Neural cell (in vitro differentiated cells): ENCODE data around the gene BPIFB1. TPM values are rescaled to one million over a fixed set of nuclear protein-coding genes. Genes with fewer than 3 reads are reported as not detected.
A peak's percentile ranks its signal among the peaks of the same experiment; 100 is the strongest.

Experiments
- H2AFZ ChIP-seq: fragments of 200-600, 300-800 bp; sonication (generic), shearing (Covaris generic); 2 replicates; pipeline ENCODE4 v1.6.0; 2014; ENCODE audit warnings: low read depth, mild to moderate bottlenecking, antibody characterized with exemption, low read length, moderate library complexity
- H3F3A ChIP-seq: fragments of 200-600 bp; shearing (Covaris generic); 2 replicates; pipeline ENCODE4 v1.6.1; 2016; ENCODE audit warnings: mild to moderate bottlenecking, moderate library complexity, mixed read lengths, antibody characterized with exemption, low read length; ENCODE audit not compliant: insufficient read depth, poor library complexity, severe bottlenecking
- H3K27ac ChIP-seq: fragments of 200-600, 300-800 bp; sonication (generic), shearing (Covaris generic); 2 replicates; pipeline ENCODE4 v1.5.1; 2014; ENCODE audit warnings: mild to moderate bottlenecking, low read length, moderate library complexity
- H3K27me3 ChIP-seq: fragments of 300-800, 200-600 bp; sonication (generic), shearing (Covaris generic); 2 replicates; pipeline ENCODE4 v1.6.0; 2014; ENCODE audit warnings: mild to moderate bottlenecking, low read depth, low read length, moderate library complexity; ENCODE audit not compliant: insufficient read depth
- H3K36me3 ChIP-seq: fragments of 300-800, 200-600 bp; sonication (generic), shearing (Covaris generic); 2 replicates; pipeline ENCODE4 v1.5.1; 2014; ENCODE audit warnings: mild to moderate bottlenecking, antibody characterized with exemption, low read length, moderate library complexity; ENCODE audit not compliant: insufficient read depth
- H3K4me2 ChIP-seq: fragments of 300-800, 200-600 bp; sonication (generic), shearing (Covaris generic); 2 replicates; pipeline ENCODE4 v1.6.0; 2014; ENCODE audit warnings: mild to moderate bottlenecking, low read length
- H3K4me3 ChIP-seq: fragments of 300-800, 200-600 bp; sonication (generic), shearing (Covaris generic); 2 replicates; pipeline ENCODE4 v1.5.1; 2014; ENCODE audit warnings: mild to moderate bottlenecking, low read length, moderate library complexity
- H3K79me2 ChIP-seq: fragments of 200-600 bp; shearing (Covaris generic); replicated peaks from 2 replicates; pipeline ENCODE4 v1.6.0; 2014; ENCODE audit warnings: mild to moderate bottlenecking, low read length, moderate library complexity; ENCODE audit not compliant: insufficient read depth
- H3K9ac ChIP-seq: fragments of 300-800, 200-600 bp; sonication (generic), shearing (Covaris generic); 2 replicates; pipeline ENCODE4 v1.6.1; 2016; ENCODE audit warnings: mild to moderate bottlenecking, low read length, mixed read lengths
- H3K9me2 ChIP-seq: fragments of 200-600 bp; shearing (Covaris generic); 2 replicates; pipeline ENCODE4 v1.6.1; 2016; ENCODE audit warnings: mild to moderate bottlenecking, low read length, mixed read lengths; ENCODE audit not compliant: insufficient read depth
- H3K9me3 ChIP-seq: fragments of 200-600, 300-800 bp; sonication (generic), shearing (Covaris generic); 2 replicates; pipeline ENCODE4 v1.6.1; 2016; ENCODE audit warnings: mild to moderate bottlenecking, mixed run types, low read length, moderate library complexity, mixed read lengths
- H4K20me1 ChIP-seq: fragments of 200-600 bp; shearing (Covaris generic); 2 replicates; pipeline ENCODE4 v1.6.1; 2016; ENCODE audit warnings: mild to moderate bottlenecking, mixed run types; ENCODE audit not compliant: insufficient read depth
- EP300 ChIP-seq: fragments of 450-650 bp; conservative IDR thresholded peaks from 2 replicates; pipeline ENCODE4 v1.6.1; 2014; ENCODE audit warnings: antibody characterized with exemption, mild to moderate bottlenecking, moderate library complexity; ENCODE audit not compliant: poor library complexity, severe bottlenecking
- EZH2 ChIP-seq: fragments of 200-600, 300-800 bp; shearing (Covaris generic), sonication (generic); IDR thresholded peaks from 2 replicates; pipeline ENCODE4 v1.6.1; 2014; ENCODE audit warnings: antibody characterized with exemption, low read length, borderline replicate concordance, mild to moderate bottlenecking; ENCODE audit not compliant: insufficient read depth, poor library complexity, severe bottlenecking
- MXI1 ChIP-seq: fragments of 450-650 bp; conservative IDR thresholded peaks from 2 replicates; pipeline ENCODE4 v1.6.1; 2014; ENCODE audit warnings: antibody characterized with exemption, mild to moderate bottlenecking; ENCODE audit not compliant: poor library complexity, severe bottlenecking
- POLR2AphosphoS5 ChIP-seq: IDR thresholded peaks from 2 replicates; pipeline ENCODE4 v1.6.1; 2012
- RAD21 ChIP-seq: fragments of 450-650 bp; conservative IDR thresholded peaks from 2 replicates; pipeline ENCODE4 v1.6.1; 2014; ENCODE audit warnings: antibody characterized with exemption, mild to moderate bottlenecking, moderate library complexity
- SMC3 ChIP-seq: fragments of 450-650 bp; conservative IDR thresholded peaks from 2 replicates; pipeline ENCODE4 v1.6.1; 2014; ENCODE audit warnings: antibody characterized with exemption, mild to moderate bottlenecking, moderate library complexity; ENCODE audit not compliant: poor library complexity
- TAF1 ChIP-seq: IDR thresholded peaks from 2 replicates; pipeline ENCODE4 v1.6.1; 2012; ENCODE audit warnings: low read depth
- polyA plus RNA-seq: library from polyadenylated mRNA; depleted of rRNA; stranded (reverse); fragments of >200 nt; gene quantifications from 2 replicates; pipeline ENCODE4 v1.2.3, GENCODE V29; 2014
- TF ChIP-seq, protein P1 (sequence below): fragments of 450-650 bp; IDR thresholded peaks from 2 replicates; pipeline ENCODE4 v1.5.1; 2014; ENCODE audit warnings: antibody characterized with exemption, mild to moderate bottlenecking, moderate library complexity; ENCODE audit not compliant: poor library complexity, severe bottlenecking
- TF ChIP-seq, protein P2 (sequence below): IDR thresholded peaks from 2 replicates; pipeline ENCODE4 v1.6.1; 2012; ENCODE audit warnings: borderline replicate concordance

Gene BPIFB1
- polyA plus RNA-seq, 1 donor from 2014 or later = not detected

DNA sequence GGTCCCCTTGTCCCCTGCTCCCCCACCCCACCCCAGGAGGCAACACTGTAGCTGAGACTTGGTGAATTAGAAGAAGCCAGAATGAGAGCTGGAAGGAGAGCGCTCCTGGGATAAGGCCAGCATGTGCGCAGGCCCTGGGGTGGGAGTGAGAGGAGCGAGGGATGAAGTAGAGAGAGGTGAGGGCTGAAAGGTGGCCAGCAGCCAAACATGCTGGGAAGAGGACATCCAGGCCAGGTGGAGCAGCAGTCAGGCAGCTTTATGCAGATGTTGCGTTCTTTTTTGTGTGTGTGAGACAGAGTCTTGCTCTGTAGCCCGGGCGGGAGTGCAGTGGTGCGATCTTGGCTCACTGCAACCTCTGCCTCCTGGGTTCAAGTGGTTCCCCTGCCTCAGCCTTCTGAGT is 2.2 kb upstream of the BPIFB1 start:
- Histone ChIP-seq H3K4me2 (no peak overlapping the region), H3K27ac (no peak overlapping the region), H3K9ac (no peak overlapping the region), H3K4me3 (no peak overlapping the region), H3F3A (no peaks in the 10 kb centered on the region), H3K79me2 (no peaks in the 10 kb centered on the region), H3K36me3 (no peaks in the 10 kb centered on the region), H3K9me2 (no peaks in the 10 kb centered on the region), H4K20me1 (no peaks in the 10 kb centered on the region), H3K27me3 (no peaks in the 10 kb centered on the region), H3K9me3 (no peaks in the 10 kb centered on the region), H2AFZ (no peak overlapping the region)
- TF ChIP-seq EP300 (no peak), EZH2 (no peak), RAD21 (no peak), SMC3 (no peak), TAF1 (no peak), POLR2AphosphoS5 (no peak), MXI1 (no peak)
- TF ChIP-seq, protein P1, sequence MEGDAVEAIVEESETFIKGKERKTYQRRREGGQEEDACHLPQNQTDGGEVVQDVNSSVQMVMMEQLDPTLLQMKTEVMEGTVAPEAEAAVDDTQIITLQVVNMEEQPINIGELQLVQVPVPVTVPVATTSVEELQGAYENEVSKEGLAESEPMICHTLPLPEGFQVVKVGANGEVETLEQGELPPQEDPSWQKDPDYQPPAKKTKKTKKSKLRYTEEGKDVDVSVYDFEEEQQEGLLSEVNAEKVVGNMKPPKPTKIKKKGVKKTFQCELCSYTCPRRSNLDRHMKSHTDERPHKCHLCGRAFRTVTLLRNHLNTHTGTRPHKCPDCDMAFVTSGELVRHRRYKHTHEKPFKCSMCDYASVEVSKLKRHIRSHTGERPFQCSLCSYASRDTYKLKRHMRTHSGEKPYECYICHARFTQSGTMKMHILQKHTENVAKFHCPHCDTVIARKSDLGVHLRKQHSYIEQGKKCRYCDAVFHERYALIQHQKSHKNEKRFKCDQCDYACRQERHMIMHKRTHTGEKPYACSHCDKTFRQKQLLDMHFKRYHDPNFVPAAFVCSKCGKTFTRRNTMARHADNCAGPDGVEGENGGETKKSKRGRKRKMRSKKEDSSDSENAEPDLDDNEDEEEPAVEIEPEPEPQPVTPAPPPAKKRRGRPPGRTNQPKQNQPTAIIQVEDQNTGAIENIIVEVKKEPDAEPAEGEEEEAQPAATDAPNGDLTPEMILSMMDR = no peak
- TF ChIP-seq, protein P2, sequence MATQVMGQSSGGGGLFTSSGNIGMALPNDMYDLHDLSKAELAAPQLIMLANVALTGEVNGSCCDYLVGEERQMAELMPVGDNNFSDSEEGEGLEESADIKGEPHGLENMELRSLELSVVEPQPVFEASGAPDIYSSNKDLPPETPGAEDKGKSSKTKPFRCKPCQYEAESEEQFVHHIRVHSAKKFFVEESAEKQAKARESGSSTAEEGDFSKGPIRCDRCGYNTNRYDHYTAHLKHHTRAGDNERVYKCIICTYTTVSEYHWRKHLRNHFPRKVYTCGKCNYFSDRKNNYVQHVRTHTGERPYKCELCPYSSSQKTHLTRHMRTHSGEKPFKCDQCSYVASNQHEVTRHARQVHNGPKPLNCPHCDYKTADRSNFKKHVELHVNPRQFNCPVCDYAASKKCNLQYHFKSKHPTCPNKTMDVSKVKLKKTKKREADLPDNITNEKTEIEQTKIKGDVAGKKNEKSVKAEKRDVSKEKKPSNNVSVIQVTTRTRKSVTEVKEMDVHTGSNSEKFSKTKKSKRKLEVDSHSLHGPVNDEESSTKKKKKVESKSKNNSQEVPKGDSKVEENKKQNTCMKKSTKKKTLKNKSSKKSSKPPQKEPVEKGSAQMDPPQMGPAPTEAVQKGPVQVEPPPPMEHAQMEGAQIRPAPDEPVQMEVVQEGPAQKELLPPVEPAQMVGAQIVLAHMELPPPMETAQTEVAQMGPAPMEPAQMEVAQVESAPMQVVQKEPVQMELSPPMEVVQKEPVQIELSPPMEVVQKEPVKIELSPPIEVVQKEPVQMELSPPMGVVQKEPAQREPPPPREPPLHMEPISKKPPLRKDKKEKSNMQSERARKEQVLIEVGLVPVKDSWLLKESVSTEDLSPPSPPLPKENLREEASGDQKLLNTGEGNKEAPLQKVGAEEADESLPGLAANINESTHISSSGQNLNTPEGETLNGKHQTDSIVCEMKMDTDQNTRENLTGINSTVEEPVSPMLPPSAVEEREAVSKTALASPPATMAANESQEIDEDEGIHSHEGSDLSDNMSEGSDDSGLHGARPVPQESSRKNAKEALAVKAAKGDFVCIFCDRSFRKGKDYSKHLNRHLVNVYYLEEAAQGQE = no peak

DNA sequence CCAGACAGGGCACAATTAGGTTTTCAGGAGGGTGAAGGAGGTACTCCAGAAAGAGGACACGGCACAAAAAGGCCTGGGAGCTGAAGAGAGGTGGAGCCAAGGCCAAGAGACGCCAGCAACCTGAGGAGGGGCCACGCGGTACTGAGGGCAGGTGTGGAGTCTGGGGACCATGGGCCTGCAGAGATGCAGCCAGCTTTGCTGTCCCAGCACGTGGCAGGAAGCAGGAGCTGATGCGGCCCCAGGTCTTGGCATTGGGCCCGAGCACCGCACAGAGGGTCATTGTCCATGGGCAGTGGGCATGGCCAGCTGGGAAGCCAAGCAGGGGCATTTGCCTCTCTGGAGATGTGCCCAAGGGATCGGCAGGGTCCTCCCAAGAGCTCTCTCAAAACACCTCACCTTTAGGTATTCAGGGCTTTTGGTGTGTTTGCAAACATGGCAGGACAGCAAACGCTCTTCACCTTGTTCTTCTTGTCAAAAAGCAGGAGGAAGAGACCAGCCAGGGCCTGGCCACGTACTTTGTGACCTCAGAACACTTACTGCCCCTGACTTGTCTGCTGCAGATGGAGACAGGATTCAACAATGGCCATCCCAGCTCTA is 1.4 kb upstream of the BPIFB1 start:
- Histone ChIP-seq H3K9ac (no peak overlapping the region), H4K20me1 (no peaks in the 10 kb centered on the region), H2AFZ (no peak overlapping the region), H3K9me2 (no peaks in the 10 kb centered on the region), H3K27ac (peak overlapping the region; percentile 12), H3K4me2 (no peak overlapping the region), H3K36me3 (no peaks in the 10 kb centered on the region), H3F3A (no peaks in the 10 kb centered on the region), H3K9me3 (no peaks in the 10 kb centered on the region), H3K27me3 (no peaks in the 10 kb centered on the region), H3K4me3 (no peak overlapping the region), H3K79me2 (no peaks in the 10 kb centered on the region)
- no peak for TF ChIP-seq TAF1
- no peak for TF ChIP-seq EP300
- TF ChIP-seq, protein P2 = no peak
- TF ChIP-seq SMC3 = no peak
- TF ChIP-seq POLR2AphosphoS5 = no peak
- TF ChIP-seq MXI1 = no peak
- no peak for TF ChIP-seq EZH2
- TF ChIP-seq, protein P1 = no peak
- no peak for TF ChIP-seq RAD21
